ENCODE results near the gene FURIN.

- TF ChIP-seq CTCF (IDR thresholded peaks at IDR 0.05; ENCODE audit: insufficient read depth, low read length) = no peak
- no peak for TF ChIP-seq GABPA (IDR thresholded peaks at IDR 0.05; ENCODE audit: low read depth)
Observed at GRCh38 chr15:90868261-90868689, at the start of gene FURIN.

Measured in HL-60 (cell line).